Activated CD8-positive, alpha-beta memory T cell treated with anti-CD3 and anti-CD28 coated beads, Interleukin-2, amount 50 U/mL, for 24 hours (primary cell): ENCODE measurements around the gene ZNF43.
"Not testable (repeated sequence)": the region's sequence is repeated elsewhere in the genome, so short reads cannot be mapped to it uniquely, and the experiment has no call there.

Experiments
- DNase-seq: peaks from one replicate; pipeline ENCODE4 v3.0.0-alpha.2; 2020; ENCODE audit errors: extremely low read depth

ZNF43 gene

DNA sequence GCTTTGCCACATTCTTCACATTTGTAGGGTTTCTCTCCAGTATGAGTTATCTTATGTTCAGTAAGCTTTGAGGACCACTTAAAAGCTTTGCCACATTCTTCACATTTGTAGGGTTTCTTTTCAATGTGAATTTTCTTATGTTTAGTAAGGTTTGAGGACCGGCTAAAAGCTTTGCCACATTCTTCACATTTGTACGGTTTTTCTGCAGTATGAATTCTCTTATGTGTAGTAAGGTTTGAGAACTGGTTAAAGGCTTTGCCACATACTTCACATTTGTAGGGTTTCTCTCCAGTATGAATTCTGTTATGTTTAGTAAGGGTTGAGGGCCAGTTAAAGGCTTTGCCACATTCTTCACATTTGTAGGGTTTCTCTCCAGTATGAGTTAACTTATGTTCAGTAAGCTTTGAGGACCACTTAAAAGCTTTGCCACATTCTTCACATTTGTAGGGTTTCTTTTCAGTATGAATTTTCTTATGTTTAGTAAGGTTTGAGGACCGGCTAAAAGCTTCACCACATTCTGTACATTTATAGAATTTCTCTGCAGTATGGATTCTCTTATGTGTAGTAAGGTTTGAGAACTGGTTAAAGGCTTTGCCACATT is 27.5 kb downstream of the ZNF43 start:
- DNase-seq: not testable (repeated sequence)

DNA sequence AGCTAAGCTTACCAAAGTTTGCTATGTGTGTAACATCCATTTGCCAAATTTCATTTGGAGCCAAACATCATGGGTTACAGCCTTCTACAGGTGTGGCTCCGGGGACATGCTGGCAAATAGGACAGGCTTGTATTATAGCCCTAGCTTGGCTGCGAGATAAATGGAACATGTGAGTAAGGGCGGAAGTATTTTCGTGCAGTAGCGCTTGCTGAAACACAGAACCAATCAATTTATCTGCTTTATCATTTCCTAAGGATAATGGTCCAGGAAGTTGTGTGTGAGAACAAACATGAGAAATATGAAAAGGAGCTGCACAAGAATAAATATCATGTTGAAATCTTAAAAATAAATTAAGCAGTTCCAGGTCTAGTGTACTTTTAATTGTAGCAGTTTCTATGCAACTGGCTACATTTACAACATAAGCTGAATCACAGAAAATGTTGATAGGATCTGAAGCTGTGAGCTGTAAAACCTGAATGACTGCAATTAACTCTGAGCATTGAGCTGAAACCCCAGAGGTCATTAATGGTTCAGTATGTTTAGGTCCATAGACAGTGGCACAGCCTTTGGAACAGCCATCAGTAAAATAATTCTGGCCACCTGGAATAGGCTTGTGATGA is 46.4 kb downstream of the ZNF43 start:
- DNase-seq: no peak

DNA sequence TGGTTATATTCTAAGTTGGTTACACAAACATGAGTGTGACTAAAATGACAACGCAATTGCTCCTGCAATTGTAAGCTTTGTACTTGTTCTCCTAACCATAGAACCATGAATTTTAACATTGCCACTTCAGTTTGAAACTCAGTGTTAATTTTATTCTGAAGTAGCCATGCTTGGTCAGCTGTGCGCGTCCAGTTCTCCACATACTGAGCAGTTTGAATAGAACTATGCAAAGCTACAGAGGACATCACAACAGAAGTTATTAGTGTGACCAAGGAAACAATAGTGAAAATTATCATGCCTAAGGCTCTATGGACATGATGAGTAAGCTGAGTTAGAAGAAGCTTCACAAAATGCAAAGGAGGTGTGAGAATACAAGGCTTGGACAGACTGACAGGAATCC is 49.0 kb downstream of the ZNF43 start:
- DNase-seq: no peak

DNA sequence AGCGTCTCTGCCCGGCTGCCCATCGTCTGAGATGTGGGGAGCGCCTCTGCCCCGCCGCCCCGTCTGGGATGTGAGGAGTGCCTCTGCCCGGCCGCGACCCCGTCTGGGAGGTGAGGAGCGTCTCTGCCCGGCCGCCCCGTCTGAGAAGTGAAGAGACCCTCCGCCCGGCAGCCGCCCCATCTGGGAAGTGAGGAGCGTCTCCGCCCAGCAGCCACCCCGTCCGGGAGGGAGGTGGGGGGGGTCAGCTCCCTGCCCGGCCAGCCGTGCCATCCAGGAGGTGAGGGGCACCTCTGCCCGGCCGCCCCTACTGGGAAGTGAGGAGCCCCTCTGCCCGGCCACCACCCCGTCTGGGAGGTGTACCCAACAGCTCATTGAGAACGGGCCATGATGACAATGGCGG is 60.2 kb downstream of the ZNF43 start:
- not testable (repeated sequence) for DNase-seq

DNA sequence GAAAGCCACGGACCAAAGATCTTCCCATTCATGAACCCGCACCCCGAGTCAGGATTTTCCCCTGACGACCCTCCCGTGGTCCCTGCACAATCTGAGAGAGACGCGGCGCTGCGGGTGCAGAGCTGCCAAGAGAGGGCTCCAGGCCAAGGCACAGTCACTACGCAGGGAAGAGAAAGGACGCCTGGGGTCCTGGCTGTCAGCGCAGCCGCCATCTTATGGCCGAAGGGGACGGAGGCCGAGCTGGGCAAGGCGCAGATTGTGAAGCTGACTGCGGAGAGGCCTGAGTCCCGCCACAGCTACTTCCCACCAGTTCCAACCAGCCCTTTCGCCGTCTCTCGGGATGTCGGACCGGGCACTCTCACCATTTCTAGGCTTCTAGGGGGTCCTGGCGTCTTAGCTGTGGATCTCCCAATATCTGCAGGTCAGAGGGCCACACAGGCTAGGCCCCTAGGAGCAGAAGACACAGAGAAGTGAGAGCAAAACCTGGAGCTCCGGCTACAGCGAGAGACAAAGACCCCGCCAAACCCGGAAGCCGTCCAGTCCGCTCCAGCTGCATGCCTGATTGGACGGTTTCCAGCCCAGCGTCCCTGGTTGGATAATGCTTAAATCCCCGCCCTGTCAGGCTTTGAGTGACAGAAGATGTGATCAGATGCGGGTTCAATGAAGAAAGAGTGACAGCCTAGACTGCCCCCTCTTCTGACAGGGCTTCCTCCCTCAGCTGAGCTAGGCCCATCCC is 68.7 kb downstream of the ZNF43 start, which contains the start of gene ZNF100:
ZNF100 (minus strand) TSS at position 515 of the 736 bp plus-strand sequence; CDS start at position 365, 150 bp downstream.
- DNase-seq: peak; percentile 77

DNA sequence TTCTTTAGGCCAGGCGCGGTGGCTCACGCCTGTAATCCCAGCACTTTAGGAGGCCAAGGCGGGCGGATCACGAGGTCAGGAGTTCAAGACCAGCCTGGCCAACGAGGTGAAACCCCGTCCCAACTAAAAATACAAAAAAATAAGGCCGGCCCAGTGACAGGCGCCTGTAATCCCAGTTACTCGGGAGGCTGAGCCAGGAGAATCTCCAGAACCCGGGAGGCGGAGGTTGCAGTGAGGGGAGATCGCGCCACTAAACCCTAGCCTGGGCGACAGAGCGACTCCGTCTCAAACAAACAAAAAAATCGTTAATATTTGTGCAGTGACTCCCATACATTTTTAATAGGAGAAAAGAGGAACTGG is 69.3 kb downstream of the ZNF43 start:
- DNase-seq: not testable (repeated sequence)

DNA sequence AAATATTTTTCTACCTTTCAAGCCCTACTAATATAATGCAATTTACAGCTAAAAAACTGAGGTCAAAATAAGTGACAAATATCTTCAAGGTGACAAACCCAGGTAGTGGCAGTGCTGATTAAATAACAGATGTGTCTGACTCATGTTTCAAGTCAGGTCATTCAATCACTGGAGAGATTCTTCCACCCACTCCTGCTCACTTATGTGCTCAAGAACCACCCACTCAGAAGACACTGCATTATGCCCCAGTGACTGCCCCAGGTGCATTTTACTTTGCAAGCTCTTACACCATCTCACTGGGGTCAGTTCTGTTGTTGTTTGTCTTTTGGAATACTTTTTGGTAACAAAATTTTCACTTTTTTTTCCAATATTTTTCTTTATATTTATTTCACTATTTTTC is 70.8 kb downstream of the ZNF43 start:
- DNase-seq: no peak

DNA sequence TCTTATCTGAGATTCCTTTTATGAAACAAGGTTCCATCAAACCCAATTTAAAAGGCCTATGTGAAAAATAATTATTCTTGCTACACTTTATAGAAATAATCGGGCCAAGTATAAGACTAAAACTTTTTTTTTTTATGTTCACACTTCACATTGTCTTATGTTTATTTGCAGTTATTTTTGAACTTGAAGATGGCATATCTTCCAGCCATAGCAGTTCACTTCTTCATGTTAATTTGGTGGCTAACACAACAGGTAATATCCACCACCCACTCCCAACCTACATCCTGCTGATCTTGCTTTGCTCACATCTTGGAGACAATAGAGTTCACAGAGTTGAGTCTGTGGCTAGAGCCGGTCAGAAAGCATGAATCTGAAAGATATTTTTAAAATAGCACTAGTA is 74.4 kb downstream of the ZNF43 start:
- not testable (repeated sequence) for DNase-seq

DNA sequence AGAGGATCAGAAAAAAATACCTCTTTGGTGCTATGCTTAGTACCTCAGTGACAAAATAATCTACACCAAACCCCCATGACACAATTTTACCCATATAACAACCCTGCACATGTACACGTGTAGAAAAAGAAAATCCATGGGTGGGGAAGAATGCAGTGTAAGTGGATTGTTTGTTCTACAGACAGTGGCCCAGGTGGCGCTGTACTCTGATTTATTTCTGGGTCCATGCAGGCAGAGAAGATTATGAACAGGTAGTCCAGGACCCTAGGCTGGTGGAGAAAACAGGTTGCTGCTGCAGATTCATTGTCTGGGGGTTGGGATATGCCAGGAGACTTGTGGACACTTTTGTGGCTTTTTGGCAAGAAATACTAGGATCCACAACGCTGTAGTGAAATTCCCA is 77.7 kb downstream of the ZNF43 start:
- no peak for DNase-seq

DNA sequence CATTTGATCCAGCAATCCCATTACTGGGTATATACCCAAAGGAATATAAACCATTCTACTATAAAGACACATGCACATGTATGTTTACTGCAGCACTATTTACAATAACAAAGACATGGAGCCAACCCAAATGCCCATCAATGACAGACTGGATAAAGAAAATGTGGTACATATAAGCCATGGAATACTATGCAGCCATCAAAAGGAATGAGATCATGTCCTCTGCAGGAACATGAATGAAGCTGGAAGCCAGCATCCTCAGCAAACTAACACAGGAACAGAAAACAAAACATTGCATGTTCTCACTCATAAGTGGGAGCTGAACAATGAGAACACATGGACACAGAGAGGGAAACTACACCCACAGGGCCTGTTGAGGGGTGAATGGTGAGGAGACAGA is 80.4 kb downstream of the ZNF43 start:
- DNase-seq: not testable (repeated sequence)
